Osteoblast (primary cell): ENCODE data around the gene GANC. TPM values are rescaled to one million over a fixed set of nuclear protein-coding genes. Genes with fewer than 3 reads are reported as not detected.

Experiments
- DNase-seq: peaks from one replicate; pipeline ENCODE4 v3.0.0; 2011; ENCODE audit warnings: low spot score, mixed read lengths; ENCODE audit not compliant: insufficient read length; ENCODE audit errors: missing footprints
- H2AFZ ChIP-seq: 2 replicates; pipeline ENCODE4 v1.6.0; 2011; ENCODE audit warnings: mild to moderate bottlenecking, low read length
- H3K27ac ChIP-seq: 2 replicates; pipeline ENCODE4 v1.5.1; 2011; ENCODE audit warnings: mild to moderate bottlenecking, low read depth, low read length, moderate library complexity
- H3K27me3 ChIP-seq: 2 replicates; pipeline ENCODE4 v1.6.0; 2012; ENCODE audit warnings: mild to moderate bottlenecking, control low read depth, inconsistent platforms, low read length, moderate library complexity; ENCODE audit not compliant: insufficient read depth
- H3K36me3 ChIP-seq: 2 replicates; pipeline ENCODE4 v1.5.1; 2011; ENCODE audit warnings: mild to moderate bottlenecking, low read length, control low read depth, moderate library complexity; ENCODE audit not compliant: insufficient read depth
- H3K4me1 ChIP-seq: 2 replicates; pipeline ENCODE4 v1.5.1; 2011; ENCODE audit warnings: mild to moderate bottlenecking, low read length, control low read depth, moderate library complexity; ENCODE audit not compliant: insufficient read depth
- H3K4me2 ChIP-seq: 2 replicates; pipeline ENCODE4 v1.6.0; 2011; ENCODE audit warnings: mild to moderate bottlenecking, low read length; ENCODE audit not compliant: insufficient read depth
- H3K4me3 ChIP-seq: fragments of 200-600 bp; sonication (generic); 3 replicates; pipeline ENCODE4 v1.5.1; 2012; ENCODE audit warnings: mild to moderate bottlenecking, low read length, inconsistent platforms; ENCODE audit not compliant: insufficient read depth
- H3K79me2 ChIP-seq: 2 replicates; pipeline ENCODE4 v1.6.0; 2012; ENCODE audit warnings: mild to moderate bottlenecking, low read length, control low read depth, inconsistent platforms; ENCODE audit not compliant: insufficient read depth
- H3K9me3 ChIP-seq: 2 replicates; pipeline ENCODE4 v1.5.1; 2011; ENCODE audit warnings: low read depth, low read length, control low read depth
- H4K20me1 ChIP-seq: 2 replicates; pipeline ENCODE4 v1.6.0; 2012; ENCODE audit warnings: mild to moderate bottlenecking, low read length, control low read depth; ENCODE audit not compliant: insufficient read depth
- total RNA-seq: library from RNA; depleted of rRNA; stranded (reverse); fragments of >200 nt; gene quantifications from 2 replicates; pipeline ENCODE4 v1.2.3, GENCODE V29; 2012
- TF ChIP-seq, protein P1 (sequence below): IDR thresholded peaks from 2 replicates; pipeline ENCODE4 v1.5.1; 2011; ENCODE audit warnings: mild to moderate bottlenecking, low read depth, low read length, moderate library complexity; ENCODE audit errors: extremely low read depth

The GANC gene
- total RNA-seq, 1 donor = 21.0 TPM

DNA sequence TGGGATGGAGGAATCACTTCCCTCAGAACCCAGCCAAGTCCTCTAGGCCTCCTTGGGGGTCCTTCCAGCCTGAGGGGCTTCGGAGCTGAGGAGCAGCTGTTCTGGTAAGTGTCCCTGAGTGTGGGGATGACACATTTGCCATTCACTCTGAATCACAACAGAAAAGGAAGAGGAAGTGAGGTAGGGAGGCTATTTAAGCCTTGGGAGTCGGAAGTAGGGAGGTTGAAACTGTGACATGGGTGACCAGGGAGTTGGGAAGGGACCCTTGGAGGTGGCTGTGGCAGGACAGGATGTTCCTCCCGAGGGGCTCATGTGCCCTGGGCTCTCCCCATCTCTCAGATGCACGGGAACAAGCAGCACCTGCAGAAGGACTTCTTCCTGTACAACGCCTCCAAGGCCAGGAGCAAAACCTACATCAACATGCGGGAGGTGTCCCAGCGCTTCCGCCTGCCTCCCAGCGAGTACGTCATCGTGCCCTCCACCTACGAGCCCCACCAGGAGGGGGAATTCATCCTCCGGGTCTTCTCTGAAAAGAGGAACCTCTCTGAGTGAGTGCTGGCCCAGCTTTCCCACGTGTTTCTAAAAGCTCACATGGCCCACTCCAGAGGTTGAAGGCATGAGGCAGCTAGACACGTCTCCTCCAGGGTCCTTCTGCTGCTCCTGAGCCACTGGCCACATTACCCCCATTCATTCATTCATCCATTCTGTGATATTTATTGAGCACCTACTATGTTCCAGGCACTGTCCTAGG is 129.6 kb downstream of the GANC start:
- H3K27ac ChIP-seq = no peak overlapping the region
- DNase-seq = no peak
- no peaks in the 10 kb centered on the region for H3K9me3 ChIP-seq
- H3K4me2 ChIP-seq = no peak overlapping the region
- no peaks in the 10 kb centered on the region for H3K27me3 ChIP-seq
- no peaks in the 10 kb centered on the region for H4K20me1 ChIP-seq
- H3K79me2 ChIP-seq = no peaks in the 10 kb centered on the region
- no peaks in the 10 kb centered on the region for H3K4me1 ChIP-seq
- no peak overlapping the region for H2AFZ ChIP-seq
- H3K4me3 ChIP-seq = no peak overlapping the region
- TF ChIP-seq, protein P1, sequence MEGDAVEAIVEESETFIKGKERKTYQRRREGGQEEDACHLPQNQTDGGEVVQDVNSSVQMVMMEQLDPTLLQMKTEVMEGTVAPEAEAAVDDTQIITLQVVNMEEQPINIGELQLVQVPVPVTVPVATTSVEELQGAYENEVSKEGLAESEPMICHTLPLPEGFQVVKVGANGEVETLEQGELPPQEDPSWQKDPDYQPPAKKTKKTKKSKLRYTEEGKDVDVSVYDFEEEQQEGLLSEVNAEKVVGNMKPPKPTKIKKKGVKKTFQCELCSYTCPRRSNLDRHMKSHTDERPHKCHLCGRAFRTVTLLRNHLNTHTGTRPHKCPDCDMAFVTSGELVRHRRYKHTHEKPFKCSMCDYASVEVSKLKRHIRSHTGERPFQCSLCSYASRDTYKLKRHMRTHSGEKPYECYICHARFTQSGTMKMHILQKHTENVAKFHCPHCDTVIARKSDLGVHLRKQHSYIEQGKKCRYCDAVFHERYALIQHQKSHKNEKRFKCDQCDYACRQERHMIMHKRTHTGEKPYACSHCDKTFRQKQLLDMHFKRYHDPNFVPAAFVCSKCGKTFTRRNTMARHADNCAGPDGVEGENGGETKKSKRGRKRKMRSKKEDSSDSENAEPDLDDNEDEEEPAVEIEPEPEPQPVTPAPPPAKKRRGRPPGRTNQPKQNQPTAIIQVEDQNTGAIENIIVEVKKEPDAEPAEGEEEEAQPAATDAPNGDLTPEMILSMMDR = no peak
- no peaks in the 10 kb centered on the region for H3K36me3 ChIP-seq

DNA sequence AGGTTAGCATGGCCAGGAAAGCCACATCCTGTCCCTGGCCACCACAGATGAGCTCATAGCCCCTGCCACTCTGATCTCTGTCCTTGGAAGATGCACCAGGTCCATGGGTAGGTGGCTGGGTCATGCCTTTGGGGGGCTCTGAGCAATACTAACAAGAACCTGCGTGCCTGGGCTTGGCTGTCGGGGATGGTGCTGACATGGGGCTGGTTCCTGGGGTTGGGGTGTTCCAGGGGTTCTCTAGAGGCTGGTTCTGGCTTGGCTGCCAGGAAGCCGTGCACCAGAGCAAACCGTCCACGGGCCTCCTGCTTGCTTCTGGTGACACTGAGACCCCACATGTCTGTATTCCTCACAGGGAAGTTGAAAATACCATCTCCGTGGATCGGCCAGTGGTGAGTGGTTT is 130.4 kb downstream of the GANC start:
- Histone ChIP-seq H3K27me3 (no peaks in the 10 kb centered on the region), H4K20me1 (no peaks in the 10 kb centered on the region), H3K36me3 (no peaks in the 10 kb centered on the region), H2AFZ (no peak overlapping the region), H3K4me3 (no peak overlapping the region), H3K9me3 (no peaks in the 10 kb centered on the region), H3K4me1 (no peaks in the 10 kb centered on the region), H3K4me2 (no peak overlapping the region), H3K79me2 (no peaks in the 10 kb centered on the region), H3K27ac (no peak overlapping the region)
- no peak for DNase-seq
- TF ChIP-seq, protein P1 = no peak

DNA sequence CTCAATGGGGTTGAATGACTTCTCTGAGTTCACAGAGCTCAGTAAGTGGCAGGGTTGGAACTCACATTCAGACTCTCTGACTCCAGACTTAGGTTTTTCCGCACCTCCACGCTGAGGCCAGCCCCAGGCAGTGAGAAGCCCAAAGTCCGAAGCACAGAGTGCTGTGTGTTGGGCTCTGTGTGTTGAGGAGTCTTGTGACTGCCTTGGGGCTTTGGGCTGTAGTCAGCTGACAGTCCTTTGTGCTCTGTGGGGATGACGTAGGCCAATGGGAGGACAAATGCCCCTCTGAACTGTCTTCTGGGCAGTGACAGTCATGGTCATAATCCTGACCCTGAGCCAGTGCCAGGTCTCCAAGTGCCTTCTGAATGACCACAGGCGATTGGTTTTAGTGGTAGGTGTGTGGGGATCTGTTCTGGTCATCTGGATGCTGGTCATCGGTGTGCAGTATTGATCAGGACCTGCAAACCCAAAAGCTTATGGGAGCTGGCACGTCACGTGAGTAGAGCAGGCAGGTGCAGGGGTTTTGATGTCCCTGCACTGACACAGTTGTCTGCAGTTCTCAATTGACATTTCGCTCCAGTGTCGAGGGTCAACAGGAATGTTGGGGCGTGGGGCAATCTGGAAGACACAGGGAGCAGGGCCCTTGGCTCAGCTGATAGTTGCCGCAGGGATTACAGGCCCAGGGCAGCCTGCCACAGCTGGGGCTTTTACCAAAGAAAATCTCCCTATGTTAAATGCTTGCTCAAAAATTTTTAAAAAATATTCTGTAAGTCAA is 131.6 kb downstream of the GANC start:
- Histone ChIP-seq H3K4me2 (no peak overlapping the region), H3K27me3 (no peaks in the 10 kb centered on the region), H3K36me3 (no peaks in the 10 kb centered on the region), H3K27ac (no peak overlapping the region), H2AFZ (no peak overlapping the region), H3K4me1 (no peaks in the 10 kb centered on the region), H3K79me2 (no peaks in the 10 kb centered on the region), H4K20me1 (no peaks in the 10 kb centered on the region), H3K4me3 (no peak overlapping the region), H3K9me3 (no peaks in the 10 kb centered on the region)
- no peak for DNase-seq
- TF ChIP-seq, protein P1 = no peak

DNA sequence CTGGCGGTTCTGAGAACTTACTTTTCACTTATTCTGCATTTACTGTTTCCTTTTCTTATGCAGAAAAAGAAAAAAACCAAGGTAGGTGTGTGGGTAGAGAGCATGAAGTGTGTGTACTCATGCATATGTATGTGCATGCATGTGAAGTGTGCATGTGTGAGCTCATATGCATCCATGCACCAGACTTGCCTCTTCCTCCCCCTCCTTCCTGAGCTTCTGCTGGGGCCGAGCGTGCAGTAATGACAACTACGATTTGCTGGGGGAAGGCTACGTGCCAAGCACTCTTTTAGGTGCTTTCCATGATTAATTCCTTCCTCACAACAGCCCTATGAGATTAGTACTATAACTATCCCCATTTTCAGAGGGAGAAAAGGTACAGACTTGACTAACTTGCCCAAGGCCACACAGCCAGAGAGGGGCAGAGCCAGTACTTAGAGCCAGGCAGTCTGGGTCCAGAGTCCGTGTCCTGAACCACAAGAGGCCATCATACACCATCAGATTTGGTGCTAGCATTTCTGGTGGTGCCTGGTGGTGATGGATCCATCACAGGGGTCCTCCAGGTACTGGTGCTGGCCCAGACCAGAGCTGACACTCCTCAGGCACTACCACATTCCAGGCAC is 133.0 kb downstream of the GANC start:
- H3K27ac ChIP-seq = no peak overlapping the region
- H2AFZ ChIP-seq = no peak overlapping the region
- DNase-seq = no peak
- TF ChIP-seq, protein P1 = no peak
- H3K79me2 ChIP-seq = no peaks in the 10 kb centered on the region
- no peaks in the 10 kb centered on the region for H3K4me1 ChIP-seq
- H3K27me3 ChIP-seq = no peaks in the 10 kb centered on the region
- H3K4me3 ChIP-seq = no peak overlapping the region
- H4K20me1 ChIP-seq = no peaks in the 10 kb centered on the region
- H3K36me3 ChIP-seq = no peaks in the 10 kb centered on the region
- no peak overlapping the region for H3K4me2 ChIP-seq
- H3K9me3 ChIP-seq = no peaks in the 10 kb centered on the region
